HG02678 (cell line): Measurements from ENCODE around the gene MB.

Experiments used
- ATAC-seq: cut with Tn5 transposase; IDR thresholded peaks from one replicate; pipeline ENCODE4 v1.9.1; 2021; ENCODE audit warnings: mild to moderate bottlenecking, moderate library complexity; ENCODE audit not compliant: unreplicated experiment

MB gene

DNA sequence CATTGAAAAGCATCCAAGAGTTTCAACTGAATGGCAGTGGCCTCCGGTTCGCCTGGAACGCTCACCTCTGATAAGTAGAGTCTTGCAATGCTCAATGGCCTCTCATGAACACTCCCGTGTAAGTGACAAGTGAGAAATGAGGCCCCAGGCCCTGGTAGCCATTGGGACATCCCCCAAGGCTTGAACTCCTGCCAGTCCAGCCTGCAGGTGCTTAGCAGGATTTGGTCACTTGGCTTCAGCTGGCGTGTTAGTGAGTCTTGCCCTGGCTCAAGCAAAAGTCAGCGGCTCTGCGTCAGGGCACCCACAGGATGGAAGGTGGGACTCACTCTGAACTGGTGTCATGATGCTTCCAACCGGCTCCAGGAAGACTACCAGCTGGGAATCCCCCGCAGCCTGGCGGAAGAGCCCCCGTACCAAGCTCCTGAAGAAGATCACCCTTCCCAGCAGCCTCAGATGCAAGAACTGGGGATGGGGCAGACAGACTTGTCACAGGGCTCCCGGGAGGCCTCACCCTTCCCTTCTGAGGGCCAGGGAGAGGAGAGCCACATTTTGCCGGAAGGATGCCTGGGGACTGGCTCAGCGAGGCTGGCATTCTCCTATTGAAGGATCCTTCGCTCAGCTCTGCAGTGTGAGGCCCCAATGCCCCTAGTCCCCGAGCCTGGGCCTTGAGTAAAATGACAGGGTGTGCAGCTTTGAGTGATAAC lies 19.3 kb downstream of the MB start:
- no peak for ATAC-seq

DNA sequence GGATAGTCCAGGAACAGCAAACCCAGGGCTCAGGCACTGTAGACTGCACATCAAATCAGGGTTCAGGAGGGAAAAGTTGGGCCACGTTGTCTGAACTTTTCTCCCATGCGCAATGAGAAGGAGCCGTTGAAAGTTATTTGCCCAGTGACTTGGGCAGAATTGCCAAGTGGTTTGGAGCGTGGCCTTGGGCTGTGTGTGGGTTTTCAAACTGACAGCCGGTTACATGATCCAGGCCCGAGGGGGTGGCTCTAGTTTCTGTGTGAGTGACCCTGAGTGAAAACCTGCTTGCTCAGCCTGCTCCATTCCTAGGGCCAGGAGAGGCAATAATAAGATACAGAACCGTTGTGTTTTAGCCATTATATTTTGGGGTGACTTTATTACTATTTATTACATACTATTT lies 20.3 kb downstream of the MB start:
- ATAC-seq, result no peak

DNA sequence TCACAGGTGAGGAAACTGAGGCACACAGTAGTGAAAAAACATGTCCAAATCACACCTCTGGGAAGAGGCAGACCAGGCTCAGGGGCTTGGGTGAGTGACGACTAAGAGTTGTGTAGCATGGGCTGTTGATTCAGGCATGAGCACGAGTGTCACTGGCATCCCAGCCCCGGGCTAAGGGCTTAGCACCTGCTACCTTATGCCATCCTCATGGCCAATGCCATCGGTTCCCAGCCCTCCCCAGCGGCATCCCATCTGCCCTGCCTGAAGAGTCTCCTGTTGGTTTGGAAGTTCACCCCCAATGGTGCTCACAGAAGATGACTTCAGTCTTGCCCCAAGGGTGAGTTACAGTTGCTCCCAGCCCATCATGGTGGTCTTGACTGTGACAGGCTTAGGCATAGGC lies 22.4 kb downstream of the MB start:
- ATAC-seq, result no peak

DNA sequence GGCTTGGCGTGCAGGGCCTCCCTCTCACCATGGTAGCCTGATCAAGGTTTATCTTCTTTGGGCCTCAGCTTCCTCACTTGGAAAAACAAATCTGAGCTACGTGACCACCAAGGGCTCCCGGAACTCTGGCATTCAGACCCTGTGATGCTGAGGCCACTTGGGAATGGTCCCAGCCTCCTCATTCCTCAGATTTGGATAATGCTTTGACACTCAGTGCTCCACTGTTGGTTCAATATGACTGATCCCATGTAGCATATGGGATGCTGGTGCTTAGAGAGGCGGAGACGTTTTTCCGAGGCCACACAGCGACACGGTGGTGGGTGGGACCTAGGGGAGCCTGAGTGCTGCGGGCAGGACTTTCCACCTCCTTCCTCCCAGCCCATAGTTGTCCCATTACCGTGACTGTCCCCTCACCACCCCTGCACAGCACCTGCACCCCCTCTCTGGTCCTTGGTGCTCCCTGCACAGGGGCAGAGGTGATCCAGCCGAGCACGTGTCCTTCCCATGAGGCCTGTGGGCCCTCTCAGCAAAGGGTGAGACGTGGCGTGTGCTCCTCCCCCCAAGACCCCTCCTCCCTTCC lies 23.1 kb downstream of the MB start:
- no peak for ATAC-seq

DNA sequence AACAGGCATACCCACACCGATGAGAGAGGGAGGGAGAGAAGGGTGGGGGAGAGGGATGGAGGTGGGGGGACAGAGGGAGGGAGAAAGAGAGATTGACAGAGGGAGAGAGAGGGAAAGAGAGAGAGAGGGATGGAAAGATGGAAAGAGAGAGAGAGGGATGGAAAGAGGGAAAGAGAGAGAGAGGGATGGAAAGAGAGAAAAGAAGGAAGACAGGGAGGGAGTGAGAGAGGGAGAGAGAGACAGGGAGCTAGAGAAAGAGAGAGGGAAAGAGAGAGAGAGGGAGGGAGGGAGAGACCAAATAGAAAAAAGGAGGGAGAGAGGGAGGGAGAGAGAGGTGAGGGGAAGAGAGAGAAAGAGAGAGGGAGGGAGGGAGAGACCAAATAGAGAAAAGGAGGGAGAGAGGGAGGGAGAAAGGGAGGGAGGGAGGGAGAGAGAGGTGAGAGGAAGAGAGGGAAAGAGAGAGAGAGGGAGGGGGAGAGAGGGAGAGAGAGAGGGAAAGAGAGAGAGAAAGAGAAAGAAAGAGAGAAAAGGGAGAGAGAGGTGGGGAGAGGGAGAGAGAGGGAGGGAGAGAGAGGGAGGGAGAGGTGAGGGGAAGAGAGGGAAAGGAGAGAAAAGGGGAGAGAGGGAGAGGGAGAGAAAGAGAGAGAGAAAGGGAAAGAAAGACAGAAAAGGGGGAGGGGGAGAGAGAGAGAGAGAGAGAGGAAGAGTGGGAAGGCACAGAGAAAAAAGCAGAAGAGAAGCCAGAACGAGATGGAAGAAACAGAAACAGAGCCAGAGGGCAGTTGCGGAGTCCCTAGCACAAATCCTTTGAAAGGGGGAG lies 23.8 kb downstream of the MB start:
- ATAC-seq, result no peak

DNA sequence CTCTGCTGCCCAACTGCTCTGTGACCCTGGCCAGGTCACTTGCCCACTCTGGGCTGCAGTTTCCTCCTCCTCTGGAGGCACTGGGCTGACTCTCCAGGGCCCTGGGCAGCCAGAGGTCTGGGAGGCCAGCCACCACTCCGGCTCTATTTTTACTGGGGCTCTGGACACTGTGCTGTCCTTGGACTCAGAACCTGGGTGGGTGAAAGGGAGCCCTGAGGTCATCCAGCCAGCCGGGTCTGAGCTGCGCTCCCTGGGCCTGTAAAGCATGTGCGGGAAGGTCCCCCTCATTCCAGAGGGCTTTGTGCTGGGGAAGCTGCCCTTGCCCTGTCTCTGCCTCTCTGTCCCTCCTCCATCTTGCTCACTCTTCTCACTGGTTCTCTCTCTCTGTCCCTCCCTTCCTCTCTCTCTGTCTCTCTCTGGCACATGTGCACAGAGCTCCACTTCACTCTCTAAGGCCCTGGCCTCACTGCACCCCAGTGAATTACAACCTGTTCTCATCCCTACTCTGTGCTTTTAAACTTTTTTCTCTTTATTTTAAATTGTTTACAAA lies 24.6 kb downstream of the MB start:
- no peak for ATAC-seq

DNA sequence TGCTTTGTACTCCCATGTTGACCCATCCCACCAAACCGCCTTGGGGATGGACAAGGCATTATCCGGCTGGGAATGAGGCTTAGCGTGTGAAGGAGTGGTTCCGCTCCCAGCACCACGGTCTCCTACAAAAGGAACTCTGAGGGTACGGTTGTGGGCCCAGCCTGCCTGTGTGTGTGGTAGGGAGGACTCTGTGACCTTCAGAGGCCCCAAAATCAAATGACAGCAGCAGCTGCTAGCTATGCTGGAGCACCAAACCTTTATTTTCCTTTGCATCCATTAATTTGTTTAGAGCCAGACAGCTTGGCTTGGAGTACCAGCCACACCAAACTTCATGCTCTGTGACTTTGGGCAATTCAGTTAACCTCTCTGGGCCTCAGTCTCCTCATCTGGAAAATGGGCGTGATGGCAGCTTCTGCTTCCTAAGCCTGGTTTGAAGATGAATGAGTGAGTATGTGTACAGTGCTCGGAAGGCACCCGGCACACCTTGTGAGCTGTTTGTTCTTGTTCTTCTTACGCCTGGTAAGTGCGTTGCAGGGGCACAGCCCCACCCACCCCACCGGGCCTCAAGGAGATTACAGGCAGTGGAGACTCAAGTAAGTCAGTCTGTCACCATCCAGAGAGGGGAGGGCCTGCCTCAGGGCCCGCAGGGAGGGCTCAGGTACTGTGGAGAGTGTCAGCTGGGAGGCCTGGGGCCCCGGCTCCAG lies 25.3 kb downstream of the MB start:
- no peak for ATAC-seq

DNA sequence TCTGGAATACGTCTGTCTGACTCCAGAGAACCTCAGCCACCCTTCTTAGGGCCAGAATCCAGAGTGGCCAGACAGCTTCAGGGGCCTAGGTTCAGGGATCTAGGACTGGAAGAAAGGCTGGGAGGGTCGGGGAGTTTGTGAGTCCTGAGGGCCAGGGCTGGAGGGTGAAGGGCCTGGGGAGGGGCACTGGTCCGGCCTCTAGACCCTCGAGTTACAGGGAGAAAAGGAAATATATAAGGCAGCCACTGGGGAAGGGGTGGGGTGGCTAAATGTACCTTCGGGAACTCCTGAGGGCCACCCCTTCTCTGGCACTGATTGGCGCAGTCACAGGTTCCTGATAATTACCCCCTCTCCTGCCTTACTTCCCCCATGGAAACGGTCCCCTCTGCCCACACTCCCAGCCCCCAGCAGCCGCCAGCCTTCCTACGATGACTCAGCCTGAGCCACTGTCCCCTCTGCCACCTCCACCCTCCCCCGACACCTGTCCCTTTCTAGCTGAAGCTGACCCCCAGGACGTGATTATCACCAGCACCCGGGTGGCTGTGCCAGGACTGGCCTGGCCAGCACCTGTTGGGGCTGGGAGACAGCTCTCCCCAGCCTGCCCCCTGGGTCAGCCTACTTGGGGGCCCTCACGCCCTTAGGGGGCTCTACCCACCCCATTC lies 26.4 kb downstream of the MB start:
- no peak for ATAC-seq

DNA sequence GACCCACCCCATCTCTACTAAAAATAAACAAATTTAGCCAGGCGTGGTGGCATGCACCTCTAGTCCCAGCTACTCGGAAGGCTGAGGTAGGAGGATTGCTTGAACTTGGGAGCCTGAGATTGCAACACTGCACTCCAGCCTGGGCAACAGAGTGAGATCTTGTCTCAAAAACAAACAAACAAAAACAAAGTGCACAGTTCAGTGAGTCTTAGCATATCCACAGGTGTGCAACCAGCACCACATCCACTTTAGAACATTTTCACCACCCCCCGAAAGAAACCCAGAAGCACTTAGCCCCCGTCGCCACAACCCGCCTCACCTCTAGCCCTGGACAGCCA lies 27.4 kb downstream of the MB start:
- ATAC-seq, result no peak

DNA sequence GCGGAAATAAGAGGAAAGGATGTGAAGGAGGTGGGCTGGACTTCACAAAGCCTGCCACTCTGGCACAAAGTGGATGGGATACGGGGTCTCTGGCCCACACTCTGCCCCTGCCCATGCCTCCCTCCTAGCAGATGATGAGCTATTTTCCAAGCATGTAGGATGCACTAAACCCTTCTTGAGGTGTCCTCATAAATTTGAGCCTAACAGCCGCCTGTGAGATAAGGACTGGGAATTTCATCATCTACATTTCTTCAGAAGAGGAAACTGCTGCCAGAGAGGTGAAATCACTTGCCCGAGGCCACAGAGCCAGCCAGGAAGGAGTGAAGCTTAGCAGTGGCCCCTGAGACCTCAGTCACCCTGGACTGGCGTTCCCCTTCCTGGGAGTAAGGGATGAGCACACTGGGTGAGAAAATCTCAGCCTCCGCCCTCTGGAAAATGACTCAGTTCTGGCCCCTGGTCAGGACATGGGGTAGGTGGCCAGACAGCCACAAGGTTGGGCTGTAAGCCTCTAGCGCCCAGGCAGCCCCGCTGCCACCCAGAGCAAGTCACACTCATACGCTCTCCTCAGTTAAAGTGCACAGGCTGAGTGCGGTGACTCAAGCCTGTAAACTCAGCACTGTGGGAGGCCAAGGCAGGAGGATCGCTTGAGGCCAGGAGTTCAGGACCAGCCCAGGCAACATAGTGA lies 27.9 kb downstream of the MB start:
- no peak for ATAC-seq

DNA sequence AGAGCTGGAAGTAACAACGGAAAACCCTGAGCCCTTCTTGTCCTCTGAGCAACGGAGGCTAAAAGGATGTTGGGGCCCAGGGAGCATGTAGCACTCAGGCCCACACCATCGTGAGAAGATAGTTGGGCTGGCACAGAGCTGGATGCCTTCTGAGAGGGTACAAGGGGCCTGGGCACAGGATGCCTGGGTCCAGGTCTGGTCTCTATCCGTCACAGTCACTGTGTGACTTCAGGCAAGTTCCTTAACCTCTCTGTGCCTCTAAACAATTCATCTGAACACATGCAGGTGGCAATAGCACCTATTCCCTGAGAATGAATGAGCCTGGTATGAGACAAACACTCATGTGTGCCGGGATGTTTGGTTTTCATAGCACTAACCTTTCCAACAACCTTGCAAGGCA lies 29.2 kb downstream of the MB start:
- no peak for ATAC-seq

DNA sequence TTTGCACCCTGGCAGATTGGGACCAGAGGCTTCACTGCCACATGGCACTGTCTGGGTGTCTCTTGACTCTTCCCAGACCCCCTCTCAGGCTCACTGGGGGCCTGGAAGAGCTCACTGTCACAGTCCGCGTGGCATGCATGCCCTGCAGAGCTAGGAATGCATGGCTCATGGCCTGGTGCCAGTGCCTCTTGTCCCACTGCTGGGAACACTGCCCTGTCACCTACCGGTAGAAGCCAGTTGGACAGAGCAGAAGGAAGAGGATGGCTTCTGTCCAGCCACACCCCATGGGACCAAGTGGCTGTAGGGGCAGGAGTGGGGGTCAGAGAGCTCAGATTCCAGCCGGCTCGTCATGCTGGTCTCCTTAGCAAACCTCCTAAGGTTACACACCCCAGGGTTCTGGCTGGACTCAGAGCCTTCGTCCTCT lies 29.7 kb downstream of the MB start:
- ATAC-seq, result no peak

DNA sequence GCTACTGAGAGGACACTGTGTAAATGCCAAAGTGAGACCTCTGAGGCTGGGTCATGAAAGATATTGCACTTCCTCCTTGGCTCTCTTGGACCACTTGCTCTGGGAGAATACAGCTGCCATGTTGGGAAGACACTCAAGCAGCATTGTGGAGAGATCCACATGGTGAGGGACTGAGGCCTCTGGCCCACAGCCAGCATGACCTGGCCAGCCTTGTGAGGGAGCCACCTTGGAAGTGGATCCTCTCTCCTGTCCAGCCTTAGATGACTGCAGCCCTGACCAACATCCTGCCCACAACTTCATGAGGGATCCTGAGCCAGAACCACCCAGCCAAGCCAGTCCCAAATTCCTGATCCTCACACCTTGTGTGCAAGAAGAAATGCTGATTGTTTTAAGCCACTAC lies 30.4 kb downstream of the MB start:
- ATAC-seq, result no peak

DNA sequence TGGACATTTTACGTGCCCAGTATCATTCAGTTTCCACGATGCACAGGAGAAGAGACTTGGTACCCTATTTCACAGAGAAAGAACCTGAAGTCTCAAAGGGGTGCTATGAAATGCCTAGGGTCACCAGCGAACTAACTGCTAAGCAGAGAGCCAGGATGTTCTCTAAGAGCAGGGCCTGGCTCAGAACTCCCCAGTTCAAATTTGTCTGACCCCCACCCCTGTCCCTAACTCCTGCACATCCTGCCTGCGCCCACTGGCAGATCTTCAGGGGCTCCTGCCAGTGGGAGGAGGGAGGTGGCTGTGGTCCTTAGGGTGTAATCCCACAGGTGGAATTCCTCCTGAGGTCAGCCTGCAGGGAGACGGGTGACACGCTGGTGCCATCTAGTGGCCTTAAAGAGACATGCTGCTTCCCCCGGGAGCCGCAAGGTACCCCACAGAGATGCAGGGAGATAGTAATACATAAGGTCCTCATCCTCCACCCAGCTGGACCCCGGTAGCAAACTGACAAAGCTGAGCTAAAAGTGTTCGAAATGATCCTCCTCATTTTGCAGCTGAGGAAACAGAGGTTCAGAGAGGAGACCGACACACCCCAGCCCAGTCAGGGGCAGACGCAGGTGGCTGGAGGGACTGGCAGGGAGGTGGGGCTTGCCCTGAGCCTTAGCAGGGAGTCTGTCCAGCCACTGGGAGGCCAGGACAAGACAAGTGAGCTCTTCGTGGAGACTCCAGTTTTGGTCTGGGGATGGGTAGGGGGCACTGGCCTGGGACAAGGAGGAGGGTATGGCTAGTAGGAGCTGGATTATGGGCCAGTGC lies 34.1 kb downstream of the MB start:
- ATAC-seq, result no peak

DNA sequence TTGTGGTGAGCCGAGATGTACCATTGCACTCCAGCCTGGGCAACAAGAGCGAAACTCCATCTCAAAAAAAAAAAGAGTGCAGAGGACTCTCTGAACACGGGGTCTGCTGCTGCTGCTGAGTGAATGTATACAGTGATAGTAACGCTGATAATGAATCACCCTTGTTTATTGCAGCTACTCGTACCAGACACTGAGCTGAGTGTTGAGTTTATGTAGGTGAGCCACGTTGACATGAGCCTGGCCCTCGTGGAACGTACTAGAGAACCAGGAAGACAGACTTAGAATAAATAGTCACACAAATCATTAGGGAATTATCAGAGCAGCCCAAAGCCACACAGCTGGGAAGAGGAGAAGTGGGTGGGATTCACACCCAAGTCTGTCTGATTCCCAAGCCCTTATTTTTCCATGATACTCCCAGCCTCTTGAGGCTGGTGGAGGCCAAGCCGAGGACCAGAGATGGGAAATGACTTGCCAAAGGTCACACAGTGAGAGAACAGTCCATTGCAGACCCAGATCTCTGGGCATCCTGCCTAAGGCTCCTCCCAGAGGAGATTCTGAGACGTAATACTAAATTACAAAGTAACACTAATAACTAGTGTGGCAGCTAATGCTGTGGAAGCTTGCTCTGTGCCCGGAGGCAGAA lies 34.8 kb downstream of the MB start:
- no peak for ATAC-seq

DNA sequence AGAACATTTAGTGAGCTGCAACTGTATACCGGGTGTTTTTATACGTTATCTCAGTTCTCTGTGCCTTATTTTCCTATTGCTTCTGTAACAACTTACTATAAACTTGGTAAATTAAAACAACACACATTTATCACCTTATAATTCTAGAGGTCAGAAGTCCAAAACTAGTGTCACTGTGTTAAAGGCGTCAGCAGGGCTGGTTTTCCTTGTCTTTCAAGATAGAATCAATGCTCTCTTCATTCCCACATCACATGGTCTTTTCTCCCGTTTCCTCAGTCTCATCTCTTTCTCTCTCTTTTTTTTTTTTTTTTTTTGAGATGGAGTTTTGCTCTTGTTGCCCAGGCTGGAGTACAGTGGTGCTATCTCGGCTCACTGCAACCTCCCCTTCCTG lies 36.1 kb downstream of the MB start:
- no peak for ATAC-seq

DNA sequence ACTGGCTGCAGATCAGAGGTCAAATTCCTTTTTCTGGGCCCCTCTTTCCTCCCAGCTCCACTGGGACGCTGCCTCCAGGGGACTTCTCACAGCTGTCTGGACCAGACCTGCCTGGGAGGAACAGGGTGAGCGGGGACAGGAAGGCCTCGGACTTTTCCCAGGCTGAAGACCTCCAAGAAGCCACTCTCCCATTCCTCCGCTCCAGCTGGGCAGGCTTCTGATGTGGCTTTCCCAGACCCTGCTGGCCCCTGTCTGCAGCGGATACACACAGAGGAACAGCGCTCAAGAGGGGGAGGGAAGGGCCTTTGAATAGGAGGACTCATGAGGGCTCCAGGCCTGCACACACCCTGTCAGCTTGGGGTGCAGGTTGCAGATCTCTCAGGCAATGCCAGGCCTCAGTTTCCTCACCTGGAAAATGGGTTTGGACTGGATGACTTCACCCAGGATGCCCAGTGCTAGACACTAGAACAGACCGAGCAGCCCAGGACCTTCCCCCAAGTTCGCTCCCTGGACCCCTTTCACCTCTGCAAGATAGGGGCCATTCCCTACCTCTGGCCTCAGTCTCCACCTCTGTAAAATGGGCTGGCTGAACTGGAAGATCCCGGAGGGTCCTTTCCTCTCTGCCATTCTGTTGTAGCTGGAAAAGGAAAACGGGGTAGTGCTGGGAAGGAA lies 36.6 kb downstream of the MB start:
- ATAC-seq, result no peak

DNA sequence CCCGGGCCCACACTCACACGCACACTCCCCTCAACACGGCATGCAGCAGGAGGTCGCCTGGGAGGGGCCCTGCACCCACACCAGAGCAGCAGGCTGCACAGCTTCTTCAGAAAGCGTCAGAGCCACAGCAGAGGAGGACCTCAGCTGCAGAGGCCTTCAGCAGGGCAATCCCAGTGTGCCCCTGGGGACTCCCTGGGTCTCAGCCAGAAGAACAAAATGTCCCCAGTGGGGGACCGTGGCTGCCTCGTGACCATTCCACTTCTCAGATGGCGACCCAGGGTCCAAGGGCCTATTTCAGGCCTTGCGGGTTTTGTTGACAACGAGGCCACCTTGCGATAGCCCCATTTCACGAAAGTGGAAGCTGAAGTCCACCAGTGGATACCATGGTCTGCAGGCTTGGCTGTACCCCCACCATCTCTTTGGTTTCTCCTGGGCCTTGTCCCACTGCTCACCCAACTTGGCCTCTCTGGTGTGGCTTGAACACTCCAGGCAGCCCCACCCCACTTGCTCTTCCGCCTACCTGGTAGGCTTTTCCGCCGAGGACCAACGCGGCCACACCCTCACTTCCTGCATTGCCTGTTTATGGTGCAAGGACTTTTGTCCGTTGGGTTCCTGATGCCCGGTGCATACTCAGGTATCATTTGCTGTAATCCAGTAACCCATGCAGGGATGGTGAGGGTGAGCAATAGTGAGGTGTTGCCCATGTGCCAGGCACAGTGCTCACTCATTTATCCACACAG lies 38.1 kb downstream of the MB start:
- no peak for ATAC-seq
